ENCODE measurements around the gene HTR4. TPM values are rescaled to one million over a fixed set of nuclear protein-coding genes. Genes with fewer than 3 reads are reported as not detected.

The HTR4 gene
- total RNA-seq, 2 donors from 2014 or later: not detected

- H3K36me3 Mint-ChIP-seq (ENCODE audit: low read depth): peaks cover 3% of the 10 kb centered on the region
- WGBS, 2 experiments (ENCODE audit: insufficient coverage in 1 of 2, insufficient read length in 1 of 2): 86% methylated on average over 1 of the region's 1 CpG; no CpG with 5 or more reads in 1 of the 2 experiments
- peaks cover 20% of the 10 kb centered on the region for H3K4me1 Mint-ChIP-seq
- H3K27me3 ChIP-seq (ENCODE audit: control insufficient read depth, insufficient read depth, low read length, poor library complexity, severe bottlenecking): no peaks in the 10 kb centered on the region
- no peak overlapping the region for H3K27ac Mint-ChIP-seq
- H3K27ac ChIP-seq (ENCODE audit: low read depth, low read length): no peak overlapping the region
- H3K27me3 Mint-ChIP-seq (ENCODE audit: insufficient read depth): no peaks in the 10 kb centered on the region
- TF ChIP-seq, protein P1, sequence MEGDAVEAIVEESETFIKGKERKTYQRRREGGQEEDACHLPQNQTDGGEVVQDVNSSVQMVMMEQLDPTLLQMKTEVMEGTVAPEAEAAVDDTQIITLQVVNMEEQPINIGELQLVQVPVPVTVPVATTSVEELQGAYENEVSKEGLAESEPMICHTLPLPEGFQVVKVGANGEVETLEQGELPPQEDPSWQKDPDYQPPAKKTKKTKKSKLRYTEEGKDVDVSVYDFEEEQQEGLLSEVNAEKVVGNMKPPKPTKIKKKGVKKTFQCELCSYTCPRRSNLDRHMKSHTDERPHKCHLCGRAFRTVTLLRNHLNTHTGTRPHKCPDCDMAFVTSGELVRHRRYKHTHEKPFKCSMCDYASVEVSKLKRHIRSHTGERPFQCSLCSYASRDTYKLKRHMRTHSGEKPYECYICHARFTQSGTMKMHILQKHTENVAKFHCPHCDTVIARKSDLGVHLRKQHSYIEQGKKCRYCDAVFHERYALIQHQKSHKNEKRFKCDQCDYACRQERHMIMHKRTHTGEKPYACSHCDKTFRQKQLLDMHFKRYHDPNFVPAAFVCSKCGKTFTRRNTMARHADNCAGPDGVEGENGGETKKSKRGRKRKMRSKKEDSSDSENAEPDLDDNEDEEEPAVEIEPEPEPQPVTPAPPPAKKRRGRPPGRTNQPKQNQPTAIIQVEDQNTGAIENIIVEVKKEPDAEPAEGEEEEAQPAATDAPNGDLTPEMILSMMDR (conservative IDR thresholded peaks at IDR 0.05): no peak
- H3K4me1 ChIP-seq (ENCODE audit: control insufficient read depth, insufficient read depth, low read length): peaks cover 6% of the 10 kb centered on the region
- peaks cover 33% of the 10 kb centered on the region for H3K9me3 Mint-ChIP-seq
- H3K9ac ChIP-seq (ENCODE audit: extremely low read depth, low read length, poor library complexity, severe bottlenecking): no peak overlapping the region
- no peak overlapping the region for H3K4me3 Mint-ChIP-seq
- no peak overlapping the region for H3K4me3 ChIP-seq (ENCODE audit: low read length)
- DNase-seq: no peak
- peaks cover 37% of the 10 kb centered on the region for H3K9me3 ChIP-seq (ENCODE audit: control insufficient read depth, low read length)
- H3K36me3 ChIP-seq (ENCODE audit: control insufficient read depth, insufficient read depth, low read length): no peaks in the 10 kb centered on the region
Measured at GRCh38 chr5:148690945-148691344, 36.6 kb upstream of the HTR4 start.

GRCh38 chr5:148688787-148689186 lies 34.5 kb upstream of the HTR4 start:
- Histone ChIP-seq H3K9me3 (ENCODE audit: control insufficient read depth, low read length) (peaks cover 37% of the 10 kb centered on the region), H3K4me3 (ENCODE audit: low read length) (peak overlapping the region; percentile 34), H3K27me3 (ENCODE audit: control insufficient read depth, insufficient read depth, low read length, poor library complexity, severe bottlenecking) (no peaks in the 10 kb centered on the region), H3K9ac (ENCODE audit: extremely low read depth, low read length, poor library complexity, severe bottlenecking) (no peak overlapping the region), H3K27ac (ENCODE audit: low read depth, low read length) (no peak overlapping the region), H3K4me1 (ENCODE audit: control insufficient read depth, insufficient read depth, low read length) (peaks cover 16% of the 10 kb centered on the region), H3K36me3 (ENCODE audit: control insufficient read depth, insufficient read depth, low read length) (no peaks in the 10 kb centered on the region)
- TF ChIP-seq, protein P1 (conservative IDR thresholded peaks at IDR 0.05): no peak
- no peak overlapping the region for H3K4me3 Mint-ChIP-seq
- no peak for DNase-seq
- H3K27ac Mint-ChIP-seq: no peak overlapping the region
- peaks cover 33% of the 10 kb centered on the region for H3K9me3 Mint-ChIP-seq
- H3K4me1 Mint-ChIP-seq: peaks cover 31% of the 10 kb centered on the region
- peaks cover 3% of the 10 kb centered on the region for H3K36me3 Mint-ChIP-seq (ENCODE audit: low read depth)
- H3K27me3 Mint-ChIP-seq (ENCODE audit: insufficient read depth): no peaks in the 10 kb centered on the region

DNA sequence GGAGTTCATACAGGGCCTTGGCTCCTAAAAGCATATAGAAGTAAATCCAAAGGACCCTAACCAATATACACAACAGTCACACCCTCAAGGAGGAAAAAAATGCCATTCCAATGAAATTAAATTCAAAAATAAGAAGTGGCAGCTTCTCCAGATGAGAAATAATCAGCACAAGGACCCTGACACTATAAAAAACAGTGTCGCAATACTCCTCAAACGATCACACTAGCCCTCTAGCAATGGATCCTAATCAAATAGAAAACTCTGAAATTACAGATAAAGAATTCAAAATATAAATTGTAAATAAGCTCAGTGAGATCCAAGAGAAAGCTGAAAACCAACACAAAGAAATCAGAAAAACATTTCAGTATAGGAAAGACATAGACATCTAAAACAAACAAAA lies 33.5 kb upstream of the HTR4 start:
- WGBS, 2 experiments (ENCODE audit: insufficient coverage in 1 of 2, insufficient read length in 1 of 2): 97% methylated on average over 2 of the region's 2 CpGs; no CpG with 5 or more reads in 1 of the 2 experiments

More for the DNA sequence above, 33.5 kb upstream of the HTR4 start:
- Histone ChIP-seq H3K36me3 (ENCODE audit: control insufficient read depth, insufficient read depth, low read length) (no peaks in the 10 kb centered on the region), H3K9ac (ENCODE audit: extremely low read depth, low read length, poor library complexity, severe bottlenecking) (no peak overlapping the region), H3K4me3 (ENCODE audit: low read length) (peak overlapping the region; percentile 1), H3K9me3 (ENCODE audit: control insufficient read depth, low read length) (peaks cover 37% of the 10 kb centered on the region), H3K4me1 (ENCODE audit: control insufficient read depth, insufficient read depth, low read length) (peaks cover 16% of the 10 kb centered on the region), H3K27me3 (ENCODE audit: control insufficient read depth, insufficient read depth, low read length, poor library complexity, severe bottlenecking) (no peaks in the 10 kb centered on the region), H3K27ac (ENCODE audit: low read depth, low read length) (no peak overlapping the region)
- no peak overlapping the region for H3K27ac Mint-ChIP-seq
- H3K36me3 Mint-ChIP-seq (ENCODE audit: low read depth): peaks cover 3% of the 10 kb centered on the region
- H3K4me3 Mint-ChIP-seq: no peak overlapping the region
- H3K27me3 Mint-ChIP-seq (ENCODE audit: insufficient read depth): no peaks in the 10 kb centered on the region
- TF ChIP-seq, protein P1 (conservative IDR thresholded peaks at IDR 0.05): no peak
- H3K9me3 Mint-ChIP-seq: peaks cover 33% of the 10 kb centered on the region
- H3K4me1 Mint-ChIP-seq: peaks cover 39% of the 10 kb centered on the region
- DNase-seq: no peak

Data from endodermal cell (in vitro differentiated cells).